SKM-1 (cell line): ENCODE measurements around the gene ZNF599.

Source experiments
- DNase-seq: peaks from one replicate; lab custom pipeline; 2025; ENCODE audit not compliant: unreplicated experiment; lab: John Stamatoyannopoulos, UW

The ZNF599 gene

DNA sequence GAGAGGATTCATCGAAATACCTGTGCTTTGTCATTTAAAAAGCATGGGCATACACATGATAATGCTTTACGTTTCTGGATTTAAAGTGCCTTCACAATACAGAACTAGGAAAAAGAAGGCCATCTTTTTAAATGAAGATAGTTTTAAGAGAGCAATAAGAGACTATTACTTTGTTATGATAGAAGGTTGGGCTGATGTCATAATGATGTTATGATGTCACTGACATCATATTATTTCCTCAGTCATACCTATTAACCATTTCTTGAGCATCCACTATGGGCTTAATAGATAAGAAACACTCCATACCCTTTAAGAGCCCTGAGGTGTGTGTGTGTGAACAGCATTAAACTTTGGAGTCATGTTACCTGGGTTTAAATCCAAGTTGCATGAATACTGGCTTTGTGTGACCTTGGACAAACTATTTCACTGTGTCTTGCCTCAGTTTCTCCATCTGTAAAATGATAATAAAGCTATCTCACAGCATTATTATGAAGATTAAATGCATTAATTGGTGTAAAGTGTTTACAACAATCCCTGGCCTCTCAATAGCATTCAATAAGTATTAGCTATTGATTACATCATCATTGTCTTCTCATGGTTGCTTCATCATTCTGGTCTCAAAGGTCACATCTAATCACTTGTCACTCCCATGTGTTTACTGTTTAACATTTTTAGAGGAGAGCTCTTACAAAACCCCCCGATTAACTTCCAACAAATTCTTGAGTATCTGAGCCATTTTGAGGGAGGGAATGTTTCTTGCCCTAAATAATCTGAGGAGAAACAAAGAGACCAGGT is 27.9 kb downstream of the ZNF599 start:
- no peak for DNase-seq

- DNase-seq = peak; percentile 6
Measured at GRCh38 chr19:34734537-34735103, 38.4 kb downstream of the ZNF599 start.

DNA sequence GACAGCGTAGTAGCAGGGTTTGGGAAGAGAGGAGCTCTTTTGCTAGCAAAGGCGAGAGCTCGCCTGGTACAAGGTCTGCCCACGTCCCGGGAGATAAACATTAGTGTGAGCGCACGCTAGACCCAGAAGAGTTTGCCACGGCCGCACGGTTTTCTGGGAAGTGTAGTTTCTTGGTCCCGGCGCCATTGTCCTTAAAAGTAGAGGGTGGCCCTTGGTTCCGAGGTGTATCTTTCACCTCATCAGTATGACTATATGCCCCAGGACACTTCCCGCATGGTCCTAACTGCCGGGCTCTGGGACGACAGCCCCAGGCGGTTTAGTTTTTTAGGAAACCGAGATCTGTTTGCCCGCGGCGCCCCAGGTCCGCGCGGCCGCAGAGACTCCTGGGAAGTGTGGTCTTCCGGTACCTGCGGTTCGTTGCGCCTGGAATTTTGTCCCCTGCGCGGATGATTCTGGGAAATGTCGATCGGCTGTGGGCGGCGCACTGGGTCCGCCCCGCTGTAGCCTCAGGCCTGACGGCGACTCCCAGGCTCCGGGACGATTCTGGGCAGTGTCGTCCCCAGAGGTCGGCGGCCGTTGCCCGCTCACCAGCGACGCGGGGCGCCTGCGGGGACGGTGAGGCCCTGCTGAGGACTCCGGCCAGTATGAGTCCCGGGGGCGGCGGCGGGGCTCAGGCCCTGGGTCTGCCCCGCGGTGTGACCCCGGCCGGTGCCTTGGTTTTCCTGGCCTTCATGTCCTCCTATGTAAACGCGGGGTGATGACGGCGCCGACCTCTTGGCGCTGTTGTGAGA is 39.1 kb downstream of the ZNF599 start, which contains the start of gene ZNF181:
Gene ZNF181 (plus strand): TSS at position 498 of the 791 bp plus-strand sequence. CDS start 795 bp downstream, outside the sequence.
- DNase-seq = peak; percentile 84

DNA sequence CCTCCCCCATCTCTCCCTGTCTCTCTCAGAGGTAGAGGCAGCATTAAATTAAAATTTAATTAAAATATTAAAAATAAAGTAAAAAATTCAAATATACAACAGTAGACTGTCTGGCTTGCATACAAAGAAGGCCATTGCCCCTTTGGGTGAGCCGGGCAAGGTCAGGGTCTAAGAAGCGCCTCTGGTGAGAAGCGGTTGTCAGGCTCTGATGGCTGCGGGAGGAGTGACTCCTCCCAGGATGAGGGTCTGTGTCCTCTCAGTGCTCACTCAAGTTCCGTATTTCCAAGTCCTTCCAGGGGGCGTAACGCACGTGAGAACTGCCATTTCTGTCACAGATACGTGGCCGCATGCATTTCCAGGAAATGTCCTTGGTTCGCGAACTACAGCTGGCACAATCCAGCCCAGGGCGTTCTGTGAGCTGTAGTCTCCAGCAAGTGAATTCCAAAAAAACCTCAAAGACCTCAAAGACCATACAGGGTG is 39.7 kb downstream of the ZNF599 start:
- DNase-seq = no peak

DNA sequence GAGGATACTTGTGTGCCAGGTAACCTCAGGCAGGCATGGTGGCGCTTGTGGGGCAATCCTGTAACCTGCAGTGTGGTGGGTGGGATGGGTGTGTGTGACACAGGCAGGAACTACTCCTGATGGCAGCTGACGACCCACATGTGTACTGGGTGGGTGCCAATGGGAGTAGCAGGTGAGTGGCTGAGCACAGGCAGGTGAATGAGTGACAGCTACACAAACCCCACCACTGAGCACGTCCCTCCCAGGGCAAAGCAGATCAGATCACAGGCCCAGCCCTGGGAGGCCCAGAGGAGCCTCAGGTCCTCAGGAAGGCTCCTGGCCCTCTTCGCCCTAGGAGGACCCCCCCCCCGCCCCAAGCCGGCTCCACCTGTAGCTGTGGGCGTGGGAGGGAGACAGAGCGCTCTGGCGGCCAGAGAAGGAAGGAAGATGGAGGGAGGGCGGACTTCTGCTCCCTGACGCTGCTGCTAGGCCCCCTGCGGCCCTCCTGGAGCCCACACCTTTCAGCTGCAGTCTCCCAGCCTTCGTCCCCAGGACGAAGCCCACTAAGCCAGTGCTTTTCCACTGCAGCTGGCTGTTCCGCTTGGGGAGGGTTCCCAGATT is 40.3 kb downstream of the ZNF599 start:
- DNase-seq = no peak

DNA sequence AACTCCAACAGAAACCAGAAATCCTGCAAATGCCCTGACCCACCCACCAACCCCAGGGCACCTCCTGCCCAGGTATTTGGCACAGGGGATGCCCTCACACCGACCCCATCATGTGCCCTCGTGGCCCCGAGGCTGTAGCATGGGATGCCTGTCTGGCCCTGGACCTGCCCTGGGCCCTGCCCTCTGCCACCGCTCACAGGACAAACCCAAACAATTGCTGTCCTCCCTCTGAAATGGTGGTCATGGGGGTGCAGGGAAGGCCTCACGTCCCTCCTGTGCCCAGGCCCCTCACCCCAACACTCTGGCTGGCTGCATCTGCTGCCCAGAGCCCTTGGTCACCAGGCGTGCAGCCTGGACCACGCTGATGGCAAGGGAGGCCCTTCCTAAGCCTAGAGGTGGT is 41.1 kb downstream of the ZNF599 start:
- no peak for DNase-seq

GRCh38 chr19:34731019-34731829 is 41.8 kb downstream of the ZNF599 start:
- DNase-seq = no peak

DNA sequence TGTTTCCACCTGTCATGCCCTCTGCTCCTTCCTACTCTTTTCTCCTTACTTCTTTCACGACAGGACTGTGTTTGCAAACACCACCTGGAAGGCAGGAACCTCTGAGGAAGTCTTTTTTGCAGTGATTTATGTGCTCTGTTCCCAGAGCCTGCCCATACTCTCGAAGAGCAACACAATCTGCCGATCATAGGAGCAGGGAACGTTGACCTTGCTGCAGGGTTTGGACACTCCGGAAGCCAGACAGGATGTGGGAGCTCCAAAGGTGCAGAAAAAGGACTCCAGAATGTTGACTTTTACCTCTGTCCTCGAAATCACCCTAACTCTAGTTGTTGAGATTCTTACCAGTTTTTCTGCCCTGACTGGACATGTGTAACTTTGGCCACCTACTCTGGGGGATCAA is 47.6 kb downstream of the ZNF599 start:
- DNase-seq = no peak

DNA sequence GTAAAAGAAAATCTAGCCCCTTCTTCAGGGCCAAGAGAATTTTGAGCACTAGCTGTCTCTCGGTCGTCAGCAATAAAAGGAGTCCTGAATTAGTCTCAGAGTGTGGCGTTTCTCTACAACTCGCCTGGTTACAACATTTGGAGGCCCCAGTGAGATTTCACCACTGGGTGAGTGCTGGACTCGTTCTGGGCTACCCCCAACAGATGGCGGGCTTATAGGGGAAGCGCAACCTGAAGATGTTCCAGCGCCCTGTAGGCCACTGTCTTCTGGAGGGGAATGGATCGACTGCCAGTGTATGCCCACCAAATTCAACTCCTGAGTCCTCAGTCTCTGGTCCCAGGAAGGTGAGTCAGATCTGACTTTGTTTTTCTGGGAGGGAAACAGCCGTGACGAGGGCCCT is 50.7 kb downstream of the ZNF599 start:
- DNase-seq = no peak

- no peak for DNase-seq
Measured at GRCh38 chr19:34715357-34715756, 57.7 kb downstream of the ZNF599 start.

DNA sequence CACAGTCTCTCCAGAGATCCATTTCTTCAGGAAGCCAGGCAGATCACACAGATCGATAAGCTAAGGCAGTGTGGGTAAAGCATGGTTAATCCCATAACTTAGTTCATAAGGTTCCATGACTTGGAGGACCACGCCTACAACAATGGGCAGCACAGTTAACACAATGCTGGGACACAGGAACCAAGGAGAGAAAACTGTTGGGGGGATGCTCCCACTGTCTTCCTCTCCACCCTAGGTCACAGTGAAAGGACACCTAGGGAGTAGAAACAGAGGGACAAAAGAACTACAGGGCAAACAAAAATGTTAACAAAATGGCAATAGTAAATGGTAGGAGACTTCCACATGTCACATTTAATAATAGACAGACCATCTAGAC is 59.8 kb downstream of the ZNF599 start:
- DNase-seq = no peak

GRCh38 chr19:34712395-34713261 is 60.4 kb downstream of the ZNF599 start:
- peak; percentile 29 for DNase-seq

- no peak for DNase-seq
Measured at GRCh38 chr19:34711890-34712289, 61.1 kb downstream of the ZNF599 start.
